ENCODE results near the gene KRT84.

Gene KRT84

DNA sequence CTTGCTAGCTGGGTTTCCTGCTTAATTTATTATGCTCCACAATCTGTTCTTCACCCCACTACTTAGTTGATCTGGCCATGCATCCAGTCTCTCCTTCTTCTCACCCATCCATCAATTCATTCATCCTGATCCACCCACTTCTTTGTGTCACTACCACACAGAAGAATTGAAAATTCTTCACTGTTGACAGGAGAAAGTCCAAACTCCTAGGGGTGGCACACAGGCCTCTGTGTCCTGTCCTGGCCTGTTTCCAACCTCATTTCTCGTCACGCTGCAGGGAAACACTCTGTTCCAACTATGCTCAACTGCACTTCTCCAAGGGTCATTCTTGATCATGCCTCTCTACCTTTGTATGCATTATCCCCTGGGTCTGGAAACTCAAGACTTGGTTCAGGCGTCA, 53.6 kb downstream of the KRT84 start:
- H3K9me3 ChIP-seq (ENCODE audit: insufficient read depth, low read depth, low read length) = no peaks in the 10 kb centered on the region
- no peaks in the 10 kb centered on the region for H3K27me3 ChIP-seq (ENCODE audit: insufficient read depth, low read length, poor library complexity, severe bottlenecking)
- TF ChIP-seq EZH2phosphoT487 (IDR thresholded peaks at IDR 0.05; ENCODE audit: borderline replicate concordance) = no peak
- TF ChIP-seq, protein P1, sequence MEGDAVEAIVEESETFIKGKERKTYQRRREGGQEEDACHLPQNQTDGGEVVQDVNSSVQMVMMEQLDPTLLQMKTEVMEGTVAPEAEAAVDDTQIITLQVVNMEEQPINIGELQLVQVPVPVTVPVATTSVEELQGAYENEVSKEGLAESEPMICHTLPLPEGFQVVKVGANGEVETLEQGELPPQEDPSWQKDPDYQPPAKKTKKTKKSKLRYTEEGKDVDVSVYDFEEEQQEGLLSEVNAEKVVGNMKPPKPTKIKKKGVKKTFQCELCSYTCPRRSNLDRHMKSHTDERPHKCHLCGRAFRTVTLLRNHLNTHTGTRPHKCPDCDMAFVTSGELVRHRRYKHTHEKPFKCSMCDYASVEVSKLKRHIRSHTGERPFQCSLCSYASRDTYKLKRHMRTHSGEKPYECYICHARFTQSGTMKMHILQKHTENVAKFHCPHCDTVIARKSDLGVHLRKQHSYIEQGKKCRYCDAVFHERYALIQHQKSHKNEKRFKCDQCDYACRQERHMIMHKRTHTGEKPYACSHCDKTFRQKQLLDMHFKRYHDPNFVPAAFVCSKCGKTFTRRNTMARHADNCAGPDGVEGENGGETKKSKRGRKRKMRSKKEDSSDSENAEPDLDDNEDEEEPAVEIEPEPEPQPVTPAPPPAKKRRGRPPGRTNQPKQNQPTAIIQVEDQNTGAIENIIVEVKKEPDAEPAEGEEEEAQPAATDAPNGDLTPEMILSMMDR (conservative IDR thresholded peaks at IDR 0.05; ENCODE audit: low read length) = no peak
- H3K4me3 ChIP-seq (ENCODE audit: low read length, poor library complexity, severe bottlenecking) = no peak overlapping the region
- no peaks in the 10 kb centered on the region for H3K4me1 ChIP-seq (ENCODE audit: insufficient read depth, low read length, poor library complexity, severe bottlenecking)
- no peaks in the 10 kb centered on the region for H4K20me1 ChIP-seq (ENCODE audit: insufficient read depth, low read length, poor library complexity, severe bottlenecking)
- H3K9ac ChIP-seq (ENCODE audit: low read depth, low read length, poor library complexity, severe bottlenecking) = no peak overlapping the region
- no peaks in the 10 kb centered on the region for H3K36me3 ChIP-seq (ENCODE audit: insufficient read depth, low read length)
- no peak overlapping the region for H2AFZ ChIP-seq (ENCODE audit: low read length)
- no peak overlapping the region for H3K4me2 ChIP-seq (ENCODE audit: low read depth, low read length, poor library complexity, severe bottlenecking)
- no peaks in the 10 kb centered on the region for H3K79me2 ChIP-seq (ENCODE audit: insufficient read depth, low read length)
- H3F3A ChIP-seq (ENCODE audit: low read depth) = no peaks in the 10 kb centered on the region
- no peaks in the 10 kb centered on the region for H3K9me2 ChIP-seq (replicated peaks; ENCODE audit: low read depth, low read length)

DNA sequence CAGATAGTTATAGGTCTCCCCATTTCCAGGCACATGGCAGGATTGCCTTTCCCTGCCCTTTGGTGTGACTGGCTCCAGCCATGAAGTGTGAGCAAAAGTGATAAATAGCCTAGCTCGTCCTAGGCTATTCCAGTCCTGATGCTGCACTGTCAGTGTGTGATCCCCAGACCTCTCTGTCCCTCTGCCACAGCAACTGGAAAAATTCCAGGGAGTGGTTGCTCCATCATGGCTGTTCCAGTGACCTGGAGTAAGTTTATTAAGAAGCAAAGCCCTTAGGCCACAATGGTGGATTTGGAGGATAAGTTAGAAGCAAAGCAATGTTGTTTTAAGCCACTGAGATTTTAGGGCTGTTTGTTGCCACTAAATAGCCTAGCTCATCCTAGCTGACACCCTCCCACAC, 54.4 kb downstream of the KRT84 start:
- H3K9me3 ChIP-seq (ENCODE audit: insufficient read depth, low read depth, low read length) = no peaks in the 10 kb centered on the region

DNA sequence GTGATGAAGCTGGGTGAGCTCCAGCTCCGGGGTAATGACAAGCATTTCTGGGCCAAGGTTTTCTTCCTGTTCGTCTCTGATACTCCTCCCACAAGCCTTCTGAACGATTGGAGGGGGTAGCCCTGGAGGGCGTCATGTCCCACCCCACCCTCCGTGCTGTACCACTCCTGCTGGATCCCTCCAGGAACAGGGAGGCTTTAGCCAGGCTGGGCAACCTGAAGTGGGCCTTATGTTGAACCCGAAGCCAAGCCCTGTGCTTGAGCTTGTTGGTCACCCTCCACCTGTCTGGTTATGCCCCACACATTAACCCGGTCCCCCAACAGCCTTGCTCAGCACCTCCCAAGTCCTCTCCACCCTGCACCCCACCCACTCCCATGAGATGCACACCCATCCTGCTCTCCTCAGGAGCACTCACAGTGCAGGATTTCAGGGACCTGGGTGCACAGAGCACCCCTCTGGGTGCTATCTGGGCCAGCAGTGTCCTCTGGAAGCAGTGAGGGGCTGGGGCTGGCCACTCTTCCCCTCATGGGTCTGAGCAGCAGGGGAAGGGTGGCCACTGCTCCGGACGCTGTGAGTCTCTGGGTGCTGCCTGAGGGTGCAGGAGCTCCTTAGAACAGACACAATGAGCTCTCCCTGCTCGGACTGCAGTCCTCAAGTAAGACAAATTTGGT, 57.5 kb downstream of the KRT84 start:
- TF ChIP-seq, protein P1 (conservative IDR thresholded peaks at IDR 0.05; ENCODE audit: low read length) = no peak
- no peak for TF ChIP-seq EZH2phosphoT487 (IDR thresholded peaks at IDR 0.05; ENCODE audit: borderline replicate concordance)
- no peak overlapping the region for H2AFZ ChIP-seq (ENCODE audit: low read length)
- H3K9me2 ChIP-seq (replicated peaks; ENCODE audit: low read depth, low read length) = no peaks in the 10 kb centered on the region
- no peak overlapping the region for H3K4me2 ChIP-seq (ENCODE audit: low read depth, low read length, poor library complexity, severe bottlenecking)
- no peaks in the 10 kb centered on the region for H3K79me2 ChIP-seq (ENCODE audit: insufficient read depth, low read length)
- no peaks in the 10 kb centered on the region for H3K36me3 ChIP-seq (ENCODE audit: insufficient read depth, low read length)
- no peak overlapping the region for H3K9ac ChIP-seq (ENCODE audit: low read depth, low read length, poor library complexity, severe bottlenecking)
- H3F3A ChIP-seq (ENCODE audit: low read depth) = no peaks in the 10 kb centered on the region
- H3K27me3 ChIP-seq (ENCODE audit: insufficient read depth, low read length, poor library complexity, severe bottlenecking) = no peaks in the 10 kb centered on the region
- no peak overlapping the region for H3K4me3 ChIP-seq (ENCODE audit: low read length, poor library complexity, severe bottlenecking)
- H4K20me1 ChIP-seq (ENCODE audit: insufficient read depth, low read length, poor library complexity, severe bottlenecking) = no peaks in the 10 kb centered on the region
- H3K9me3 ChIP-seq (ENCODE audit: insufficient read depth, low read depth, low read length) = no peaks in the 10 kb centered on the region
- H3K4me1 ChIP-seq (ENCODE audit: insufficient read depth, low read length, poor library complexity, severe bottlenecking) = no peaks in the 10 kb centered on the region

More for the DNA sequence above, 54.4 kb downstream of the KRT84 start:
- Histone ChIP-seq H2AFZ (ENCODE audit: low read length) (no peak overlapping the region), H3F3A (ENCODE audit: low read depth) (no peaks in the 10 kb centered on the region), H3K9ac (ENCODE audit: low read depth, low read length, poor library complexity, severe bottlenecking) (no peak overlapping the region), H3K36me3 (ENCODE audit: insufficient read depth, low read length) (no peaks in the 10 kb centered on the region), H4K20me1 (ENCODE audit: insufficient read depth, low read length, poor library complexity, severe bottlenecking) (no peaks in the 10 kb centered on the region), H3K9me2 (replicated peaks; ENCODE audit: low read depth, low read length) (no peaks in the 10 kb centered on the region), H3K27me3 (ENCODE audit: insufficient read depth, low read length, poor library complexity, severe bottlenecking) (no peaks in the 10 kb centered on the region), H3K79me2 (ENCODE audit: insufficient read depth, low read length) (no peaks in the 10 kb centered on the region), H3K4me3 (ENCODE audit: low read length, poor library complexity, severe bottlenecking) (no peak overlapping the region), H3K4me2 (ENCODE audit: low read depth, low read length, poor library complexity, severe bottlenecking) (no peak overlapping the region), H3K4me1 (ENCODE audit: insufficient read depth, low read length, poor library complexity, severe bottlenecking) (no peaks in the 10 kb centered on the region)
- TF ChIP-seq, protein P1 (conservative IDR thresholded peaks at IDR 0.05; ENCODE audit: low read length) = no peak
- TF ChIP-seq EZH2phosphoT487 (IDR thresholded peaks at IDR 0.05; ENCODE audit: borderline replicate concordance) = no peak
